Cardiac ventricle fibroblast (primary cell): ENCODE results near the gene ZNF80. TPM values are rescaled to one million over a fixed set of nuclear protein-coding genes. Genes with fewer than 3 reads are reported as not detected.

Experiments used
- total RNA-seq: library from RNA; depleted of rRNA; stranded (reverse); fragments of >200 nt; gene quantifications from 2 replicates; pipeline ENCODE4 v1.2.3, GENCODE V29; 2015

ZNF80 gene
- not detected in 2 replicates for total RNA-seq

DNA sequence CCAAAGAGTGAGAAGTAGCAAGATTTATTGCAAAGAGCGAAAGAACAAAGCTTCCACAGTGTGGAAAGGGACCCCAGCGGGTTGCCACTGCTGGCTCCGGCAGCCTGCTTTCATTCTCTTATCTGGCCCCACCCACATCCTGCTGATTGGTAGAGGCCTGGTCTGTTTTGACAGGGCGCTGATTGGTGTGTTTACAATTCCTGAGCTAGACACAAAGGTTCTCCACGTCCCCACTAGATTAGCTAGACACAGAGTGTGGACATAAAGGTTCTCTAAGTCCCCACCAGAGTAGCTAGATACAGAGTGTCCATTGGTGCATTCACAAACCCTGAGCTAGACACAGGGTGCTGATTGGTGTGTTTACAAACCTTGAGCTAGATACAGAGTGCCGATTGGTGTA, at the start of gene ZNF80:
TSS of gene ZNF80 (minus strand) at position 101 of the 400 bp plus-strand sequence. CDS start 504 bp downstream, outside the sequence.

Other genes with a start within 250 kb of the ZNF80 start
- gene CCDC191, start 181.1 kb downstream of the ZNF80 start, total RNA-seq = 1.4 and 1.5 TPM in 2 replicates
- 7.1 and 13.5 TPM in 2 replicates for gene QTRT2, start 180.8 kb downstream of the ZNF80 start, total RNA-seq
- gene DRD3, start 58.5 kb downstream of the ZNF80 start, total RNA-seq = not detected in 2 replicates
- gene TIGIT, start 56.5 kb upstream of the ZNF80 start, total RNA-seq = not detected in 2 replicates